Stomach (tissue), 4 donors: ENCODE results near the gene FRYL.

Source experiments
- POLR2A ChIP-seq, 4 donors: fragments of 450-650 bp; IDR thresholded peaks; one replicate each; pipeline ENCODE4 v1.6.1; 2016; ENCODE audit warnings: antibody characterized with exemption in 4 of 4, control low read depth in 2 of 4, mild to moderate bottlenecking in 1 of 4, moderate library complexity in 1 of 4
- POLR2AphosphoS5 ChIP-seq, 3 donors: sonication (generic); formaldehyde crosslinking; IDR thresholded peaks; one replicate each; pipeline ENCODE4 v1.6.1; 2016; ENCODE audit warnings: antibody characterized with exemption in 3 of 3

DNA sequence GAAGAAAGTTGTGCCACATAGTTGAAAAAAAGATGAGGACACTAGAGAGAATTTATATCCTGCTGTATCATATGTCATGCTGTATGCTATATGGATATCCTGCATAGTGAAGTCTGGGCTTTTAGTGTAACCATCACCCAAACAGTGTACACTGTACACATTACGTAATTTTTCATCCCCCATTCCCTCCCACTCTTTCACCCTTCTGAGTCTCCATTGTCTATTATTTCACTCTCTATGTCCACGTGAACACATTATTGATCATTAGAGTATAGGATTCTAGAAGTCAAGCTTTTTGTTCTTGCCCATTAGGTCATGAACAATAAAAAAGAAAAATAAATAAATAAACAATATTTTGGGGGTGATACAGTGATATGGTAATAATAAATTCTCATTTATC is 18.0 kb upstream of the FRYL start:
- TF ChIP-seq POLR2AphosphoS5 (IDR thresholded peaks at IDR 0.05) (no peak), POLR2A (IDR thresholded peaks at IDR 0.05) (no peak)
